GM18873 (cell line): ENCODE measurements around the gene PRR18.

Source experiments
- ATAC-seq: cut with Tn5 transposase; IDR thresholded peaks from one replicate; pipeline ENCODE4 v1.9.1; 2021; ENCODE audit warnings: mild to moderate bottlenecking, moderate library complexity, moderate number of reproducible peaks; ENCODE audit not compliant: unreplicated experiment, low FRiP score

PRR18 gene

GRCh38 chr6:166279393-166279679, 28.9 kb downstream of the PRR18 start:
- no peak for ATAC-seq

- no peak for ATAC-seq
Measured at GRCh38 chr6:166278579-166279392, 29.4 kb downstream of the PRR18 start.

GRCh38 chr6:166277892-166278578, 30.2 kb downstream of the PRR18 start:
- no peak for ATAC-seq

- no peak for ATAC-seq
Measured at GRCh38 chr6:166277018-166277417, 31.2 kb downstream of the PRR18 start.

GRCh38 chr6:166275714-166276166, 32.5 kb downstream of the PRR18 start:
- ATAC-seq: peak; percentile 83

GRCh38 chr6:166274739-166275370, 33.3 kb downstream of the PRR18 start:
- no peak for ATAC-seq

- ATAC-seq: no peak
Measured at GRCh38 chr6:166274163-166274562, 34.0 kb downstream of the PRR18 start.

- no peak for ATAC-seq
Measured at GRCh38 chr6:166271376-166271765, 36.8 kb downstream of the PRR18 start.

- ATAC-seq: no peak
Measured at GRCh38 chr6:166270706-166271375, 37.4 kb downstream of the PRR18 start.

- no peak for ATAC-seq
Measured at GRCh38 chr6:166269301-166270039, 38.7 kb downstream of the PRR18 start.

GRCh38 chr6:166268431-166268830, 39.8 kb downstream of the PRR18 start:
- ATAC-seq: no peak

GRCh38 chr6:166267526-166267925, 40.7 kb downstream of the PRR18 start:
- ATAC-seq: no peak

- no peak for ATAC-seq
Measured at GRCh38 chr6:166266336-166266735, 41.9 kb downstream of the PRR18 start.

- ATAC-seq: no peak
Measured at GRCh38 chr6:166262743-166263515, 45.3 kb downstream of the PRR18 start.

- ATAC-seq: no peak
Measured at GRCh38 chr6:166259296-166259977, 48.8 kb downstream of the PRR18 start.

- peak; percentile 69 for ATAC-seq
Measured at GRCh38 chr6:166258854-166259276, 49.3 kb downstream of the PRR18 start.

GRCh38 chr6:166257911-166258318, 50.3 kb downstream of the PRR18 start:
- no peak for ATAC-seq
